Stimulated activated CD8-positive, alpha-beta memory T cell treated with anti-CD3 and anti-CD28 coated beads, Interleukin-2, amount 100 ng/mL, for 48 hours (primary cell): ENCODE measurements around the gene FDX2.

Source experiments
- DNase-seq, 2 donors: peaks; one replicate each; pipeline ENCODE4 v3.0.0-alpha.2; 2020; ENCODE audit warnings: low read depth in 2 of 2

FDX2 gene

DNA sequence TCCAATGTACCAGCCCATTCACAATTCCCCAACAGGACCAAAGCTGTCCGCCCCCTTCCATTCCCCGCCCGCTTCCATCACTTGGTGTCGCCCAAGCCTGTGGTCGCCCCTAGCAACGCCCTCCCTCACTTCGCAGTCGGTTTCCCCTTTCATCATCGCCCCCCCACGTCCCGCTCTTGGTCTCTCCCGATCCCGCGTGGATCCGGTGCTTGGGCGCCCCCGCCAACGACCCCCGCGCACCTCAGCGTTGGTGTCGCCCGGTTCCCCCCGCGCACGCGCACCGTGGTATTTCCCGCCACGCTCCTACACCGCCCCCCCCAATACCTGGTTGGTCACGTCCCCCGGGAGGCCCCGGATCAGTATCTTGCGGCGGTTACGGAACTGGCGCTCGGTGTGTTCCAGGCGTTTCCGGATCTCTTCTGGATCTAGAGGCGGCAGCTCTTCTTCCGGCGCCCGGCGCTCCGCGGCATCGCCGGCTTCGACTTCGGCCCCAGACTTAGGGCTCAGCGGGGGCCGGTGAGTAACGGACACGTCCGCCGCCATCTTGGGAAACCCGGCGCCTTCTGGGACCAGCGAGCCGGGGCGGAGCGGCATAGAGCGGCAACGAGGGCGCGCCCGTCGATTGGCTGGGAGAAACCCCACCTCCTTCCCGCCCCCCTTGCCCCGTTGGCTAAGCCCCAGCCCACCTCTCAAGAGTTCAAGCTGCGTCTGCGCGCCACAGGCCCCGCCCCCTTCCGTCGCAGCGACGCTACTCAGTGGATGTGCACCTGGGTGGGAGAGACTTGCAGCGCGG, 17.3 kb upstream of the FDX2 start, which contains the start of gene RAVER1:
Gene RAVER1 (minus strand): TSS at position 565 of the 793 bp plus-strand sequence. CDS start 22 bp downstream, at position 543.
- peak; percentile 98 for DNase-seq

DNA sequence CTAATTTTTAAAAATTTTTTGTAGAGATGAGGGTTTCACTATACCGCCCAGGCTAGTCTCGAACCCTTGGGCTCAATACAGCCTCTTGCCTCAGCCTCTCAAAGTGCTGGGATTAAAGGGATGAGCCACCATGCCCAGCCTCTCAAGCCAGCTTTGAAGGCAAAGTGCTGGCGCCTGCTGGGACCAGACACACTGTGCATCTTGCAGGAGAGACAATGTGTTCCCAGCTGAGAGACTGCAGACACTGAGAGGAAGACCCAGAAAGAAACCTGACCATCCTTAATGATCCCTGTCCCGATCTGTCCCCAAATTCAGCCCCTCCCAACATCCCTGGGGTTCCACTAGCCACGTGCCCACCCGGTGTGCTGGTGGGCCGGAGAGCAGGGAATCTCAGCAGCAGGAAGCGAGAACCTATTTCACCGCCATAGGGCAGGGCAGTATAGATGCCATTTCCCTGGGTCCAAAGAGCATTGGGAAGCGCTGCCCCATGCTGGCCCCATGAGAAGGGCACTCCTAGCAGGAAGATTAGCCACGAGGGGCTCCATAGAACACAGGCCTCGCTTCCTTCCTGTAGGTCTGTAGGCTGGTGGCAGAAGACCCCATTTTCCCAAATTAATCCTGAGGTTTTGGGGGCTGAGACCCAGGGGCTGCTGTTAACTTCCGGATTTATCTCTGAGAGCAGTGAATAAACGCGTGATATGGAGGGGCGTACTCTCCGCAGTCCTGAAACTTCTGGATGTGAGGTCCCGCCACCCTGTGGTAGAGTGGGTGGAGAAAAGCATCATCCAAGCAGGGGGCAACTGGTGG, 16.5 kb upstream of the FDX2 start:
- no peak for DNase-seq

GRCh38 chr19:10329555-10329954, 13.7 kb upstream of the FDX2 start:
- DNase-seq: no peak

DNA sequence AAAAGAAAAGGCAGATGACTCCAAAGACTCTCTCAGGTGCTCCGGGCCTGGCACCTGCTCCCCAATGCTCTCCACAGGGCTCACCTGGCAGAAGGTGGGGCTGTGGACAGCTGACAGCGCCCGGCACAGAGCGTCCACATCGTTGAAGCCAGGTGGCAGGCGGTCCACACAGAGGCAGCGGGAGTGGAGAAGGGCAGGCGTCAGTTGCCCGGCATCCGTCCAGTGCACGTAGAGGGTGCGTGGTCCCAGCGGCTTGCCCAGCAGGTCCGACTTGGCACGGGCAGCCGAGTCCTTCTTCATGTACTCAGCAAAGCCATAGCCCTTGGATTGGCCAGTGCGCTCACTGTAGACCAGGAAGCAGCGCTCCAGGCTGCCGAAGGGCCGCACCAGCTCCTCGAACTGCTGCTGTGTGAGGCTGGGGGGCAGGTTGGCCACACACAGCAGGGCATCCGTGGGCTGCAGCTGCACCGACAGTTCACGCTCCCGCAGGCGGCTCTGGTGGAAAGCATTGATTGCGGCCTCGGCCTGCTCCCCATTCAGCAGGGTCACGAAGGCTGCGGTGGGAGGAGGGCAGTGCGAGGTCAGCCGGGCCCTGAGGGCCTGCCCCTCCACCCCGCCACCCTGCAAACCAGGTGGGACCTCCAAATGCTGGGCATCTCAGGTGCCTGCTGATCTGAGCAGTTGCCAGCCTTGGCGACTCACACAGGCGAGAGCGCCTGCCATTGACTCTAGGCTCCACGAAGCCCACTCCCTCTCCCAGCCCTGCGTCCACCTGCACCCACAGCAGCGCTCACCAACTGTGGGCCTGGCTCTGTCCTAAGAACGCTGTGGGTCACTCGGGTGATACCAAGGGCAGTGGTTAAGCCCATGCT, 13.0 kb upstream of the FDX2 start:
- DNase-seq: no peak

GRCh38 chr19:10327793-10328192, 12.0 kb upstream of the FDX2 start:
- no peak for DNase-seq

GRCh38 chr19:10325732-10326131, 9.9 kb upstream of the FDX2 start:
- no peak for DNase-seq

DNA sequence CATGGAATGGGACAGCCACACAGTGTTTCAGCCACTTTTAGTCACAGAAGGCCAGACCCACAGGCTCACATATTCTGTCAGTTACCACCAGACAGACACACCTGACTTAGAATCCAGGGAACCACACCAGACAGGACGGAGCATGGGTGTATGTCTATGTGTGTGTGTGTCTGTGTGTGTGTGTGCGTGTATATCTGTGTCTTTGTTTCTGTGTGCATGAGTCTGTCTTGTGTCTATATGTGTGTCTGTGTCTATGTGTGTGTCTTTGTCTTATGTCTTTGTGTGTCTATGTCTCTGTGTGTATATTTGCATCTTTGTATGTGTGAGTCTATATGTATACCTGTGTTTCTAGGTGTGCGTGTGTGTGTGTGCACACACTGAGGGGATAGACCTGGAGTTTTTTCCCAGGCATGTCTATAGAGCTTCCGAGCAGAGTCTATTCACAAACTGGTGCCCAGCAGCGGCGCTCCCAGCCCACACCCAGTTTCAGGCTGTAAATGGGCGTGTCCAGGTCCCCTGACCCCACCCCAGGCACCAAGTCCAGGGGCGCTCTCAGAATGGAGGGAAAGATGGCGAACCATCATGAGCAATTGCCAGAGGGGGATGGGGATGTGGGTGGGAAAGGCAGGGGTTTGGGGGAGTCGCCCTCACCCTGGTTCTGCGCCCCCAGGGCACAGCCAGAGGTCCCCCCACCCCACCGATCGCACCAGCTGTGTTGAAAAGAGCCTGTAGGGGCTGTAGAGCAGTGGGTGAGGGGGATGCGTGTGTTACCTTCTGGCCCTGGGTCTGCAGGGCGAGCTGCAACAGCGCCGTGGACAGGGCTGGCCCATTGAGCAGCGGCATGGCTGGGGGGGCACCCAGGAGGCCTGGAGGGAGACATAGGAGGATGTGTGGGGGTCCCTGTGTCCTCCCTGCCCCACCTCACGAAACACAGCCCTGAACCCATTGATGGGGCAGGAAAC, 6.3 kb upstream of the FDX2 start:
- no peak for DNase-seq

GRCh38 chr19:10321417-10321797, 5.6 kb upstream of the FDX2 start:
- DNase-seq: no peak

GRCh38 chr19:10320602-10321416, 5.0 kb upstream of the FDX2 start:
- DNase-seq: no peak

DNA sequence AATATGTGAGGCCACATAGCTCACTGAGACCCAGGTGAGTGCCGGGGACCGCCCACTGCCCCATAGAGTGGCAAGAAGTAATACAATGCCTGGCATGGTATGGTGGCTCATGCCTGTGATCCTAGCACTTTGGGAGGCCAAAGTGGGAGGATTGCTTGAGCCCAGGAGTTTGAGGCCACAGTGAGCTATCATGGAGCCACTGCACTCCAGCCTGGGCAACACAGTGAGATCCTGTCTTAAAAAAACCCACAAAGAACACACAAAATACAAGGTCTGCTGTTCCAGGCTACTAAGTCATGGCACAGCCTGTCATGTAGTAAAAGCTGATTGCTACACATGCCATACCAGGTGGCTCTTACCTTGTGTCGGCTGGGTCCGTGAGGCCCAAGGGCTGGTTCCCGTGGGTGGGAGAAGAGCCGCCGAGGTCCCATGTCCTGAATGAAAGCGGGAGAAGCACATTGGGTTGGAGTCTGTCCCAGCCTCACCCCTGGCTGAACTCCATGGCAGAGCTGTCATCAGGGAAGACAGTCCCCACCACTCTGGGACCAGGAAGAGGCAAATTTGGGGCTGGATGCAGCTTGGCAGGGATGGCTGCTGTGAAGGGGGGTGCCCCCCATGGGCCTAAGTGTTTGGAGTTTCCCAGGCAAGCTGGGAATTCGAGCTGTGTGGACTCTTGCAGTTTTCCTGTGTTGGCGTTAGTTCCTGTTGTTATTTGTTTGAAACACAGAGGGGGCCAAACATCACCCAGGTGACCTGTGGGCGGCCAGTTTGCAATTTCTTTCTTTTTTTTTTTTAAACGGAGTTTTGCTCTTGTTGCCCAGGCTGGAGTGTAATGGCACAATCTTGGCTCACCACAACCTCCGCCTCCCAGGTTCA, 3.2 kb upstream of the FDX2 start:
- DNase-seq: no peak

- no peak for DNase-seq
Observed at GRCh38 chr19:10317857-10318462, 2.1 kb upstream of the FDX2 start.

GRCh38 chr19:10317045-10317856, 1.4 kb upstream of the FDX2 start:
- DNase-seq: no peak

DNA sequence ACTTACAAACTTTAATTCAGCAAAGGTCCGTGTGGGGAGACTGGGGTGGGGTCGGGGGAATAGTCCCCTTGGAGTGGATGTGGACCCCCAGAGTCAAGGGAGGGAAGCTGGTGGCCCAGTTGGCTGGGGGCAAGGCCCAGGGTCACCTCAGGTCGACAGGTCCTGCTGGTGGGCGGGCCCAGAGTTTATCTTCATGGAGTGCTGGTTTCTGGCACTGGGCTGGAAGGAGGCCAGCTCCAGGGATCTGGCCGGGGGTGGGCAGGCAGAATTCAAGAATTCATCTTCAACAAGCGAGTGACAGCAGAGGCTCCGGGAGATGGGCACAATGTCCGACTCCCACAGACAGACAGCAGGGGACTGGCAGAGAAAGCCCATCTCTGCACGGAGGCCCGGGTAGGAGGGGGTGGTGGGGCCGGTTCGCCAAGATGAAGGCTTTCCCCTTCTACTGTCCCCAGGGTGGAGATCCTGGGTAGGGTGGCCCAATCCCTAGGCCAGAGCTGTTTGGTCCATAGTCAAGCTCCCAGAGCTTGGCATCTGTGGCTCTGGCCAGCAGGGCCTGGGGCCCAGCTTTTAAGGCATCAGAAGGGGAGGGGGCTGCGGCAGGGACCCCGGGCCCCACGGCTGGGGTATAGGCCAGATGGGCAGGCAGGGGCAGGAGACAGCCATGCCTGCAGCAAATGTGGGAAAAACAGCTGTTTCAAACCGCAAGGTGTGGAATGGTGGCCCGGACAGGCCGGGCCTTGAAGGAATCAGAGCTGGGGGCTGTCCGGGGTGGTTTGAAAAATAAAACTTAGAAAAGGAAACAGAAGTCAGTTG, 622 bp upstream of the FDX2 start:
- no peak for DNase-seq

- DNase-seq: no peak
Observed at GRCh38 chr19:10309423-10309822, 6.4 kb downstream of the FDX2 start, which contains the start of gene ZGLP1. Gene ZGLP1, minus strand, starts transcription at chr19:10309815.

- DNase-seq: no peak
Observed at GRCh38 chr19:10306327-10306726, 9.5 kb downstream of the FDX2 start.

DNA sequence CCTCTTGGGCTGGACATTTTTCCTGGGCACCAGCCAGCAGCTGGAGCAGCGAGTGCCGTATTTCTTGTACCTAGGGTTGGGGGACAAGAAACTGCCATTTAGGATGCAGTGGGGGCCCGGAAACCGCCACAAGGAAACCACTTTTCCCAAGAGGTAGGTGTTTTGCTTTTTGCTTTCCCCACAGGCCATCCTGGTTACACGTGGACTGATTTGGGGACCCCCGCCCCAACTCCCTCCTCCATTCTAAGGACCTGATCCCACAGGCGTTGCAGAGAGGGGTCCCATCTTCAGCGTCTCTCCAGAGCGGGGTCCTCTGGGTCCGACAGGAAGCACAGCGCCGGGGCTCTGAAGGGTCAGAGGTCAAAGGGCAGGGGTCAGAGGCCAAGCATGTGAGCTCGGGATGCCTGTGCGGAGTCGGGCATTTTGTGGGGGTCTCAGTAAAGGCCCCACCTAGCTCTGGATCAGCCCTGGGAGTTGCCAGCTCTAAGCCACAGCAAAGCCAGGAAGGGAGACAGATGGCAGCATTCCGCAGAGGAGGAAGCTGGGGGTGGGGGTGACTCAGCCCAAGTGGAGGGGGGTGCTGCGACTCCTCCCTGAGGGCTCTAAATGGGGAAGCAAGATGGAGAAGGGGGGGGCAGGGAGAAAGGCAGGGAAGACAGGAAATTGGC, 10.5 kb downstream of the FDX2 start:
- DNase-seq: no peak
